NCI-H2029 (cell line): ENCODE data around the gene ALG14.
"Not testable (repeated sequence)": the region's sequence is repeated elsewhere in the genome, so short reads cannot be mapped to it uniquely, and the experiment has no call there.

Experiments used
- DNase-seq: peaks from one replicate; lab custom pipeline; 2025; lab: John Stamatoyannopoulos, UW

Gene ALG14, protein sequence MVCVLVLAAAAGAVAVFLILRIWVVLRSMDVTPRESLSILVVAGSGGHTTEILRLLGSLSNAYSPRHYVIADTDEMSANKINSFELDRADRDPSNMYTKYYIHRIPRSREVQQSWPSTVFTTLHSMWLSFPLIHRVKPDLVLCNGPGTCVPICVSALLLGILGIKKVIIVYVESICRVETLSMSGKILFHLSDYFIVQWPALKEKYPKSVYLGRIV

DNA sequence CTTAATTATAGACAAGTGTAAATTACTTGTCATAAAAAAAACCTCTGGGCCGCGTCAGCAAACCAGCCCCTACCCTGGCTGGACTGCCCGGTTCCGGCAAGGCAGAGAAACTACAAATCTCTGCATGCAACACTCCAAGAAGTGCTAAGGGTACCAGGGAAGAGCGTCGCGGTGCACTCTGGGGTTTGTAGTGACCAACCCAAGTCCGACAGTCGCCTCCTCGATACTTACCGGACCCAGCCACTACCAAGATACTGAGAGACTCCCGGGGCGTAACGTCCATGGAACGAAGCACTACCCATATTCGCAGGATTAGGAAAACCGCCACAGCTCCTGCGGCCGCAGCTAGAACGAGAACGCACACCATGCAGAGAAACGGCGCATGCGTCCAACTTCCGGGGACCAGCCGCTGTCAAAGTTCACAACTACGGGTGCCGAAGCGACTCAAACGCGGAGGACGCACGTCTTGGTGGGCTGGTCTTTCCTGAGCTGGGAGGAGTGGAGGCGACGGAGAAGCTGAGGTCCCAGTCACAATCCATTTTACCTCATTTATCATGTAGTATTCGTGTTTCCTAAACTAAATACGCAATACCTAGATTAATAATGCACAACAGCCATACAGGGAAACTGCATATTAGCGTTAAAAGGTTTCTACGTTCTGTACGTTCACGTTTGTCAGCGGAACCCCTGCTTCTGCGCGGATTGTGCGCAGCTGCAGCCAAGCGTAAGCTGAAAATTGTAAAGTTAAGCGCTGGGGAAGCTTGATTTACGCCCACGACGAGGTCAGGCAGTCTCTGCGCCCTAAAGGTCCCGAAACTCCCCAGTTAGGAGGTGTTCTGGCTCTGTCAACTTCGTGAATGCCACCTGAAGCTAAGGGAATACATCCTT lies at the start of gene ALG14:
Gene ALG14, minus strand, starts transcription at position 420 of the 888 bp plus-strand sequence. Its CDS starts 53 bp downstream, at position 367.
- peak; percentile 94 for DNase-seq

DNA sequence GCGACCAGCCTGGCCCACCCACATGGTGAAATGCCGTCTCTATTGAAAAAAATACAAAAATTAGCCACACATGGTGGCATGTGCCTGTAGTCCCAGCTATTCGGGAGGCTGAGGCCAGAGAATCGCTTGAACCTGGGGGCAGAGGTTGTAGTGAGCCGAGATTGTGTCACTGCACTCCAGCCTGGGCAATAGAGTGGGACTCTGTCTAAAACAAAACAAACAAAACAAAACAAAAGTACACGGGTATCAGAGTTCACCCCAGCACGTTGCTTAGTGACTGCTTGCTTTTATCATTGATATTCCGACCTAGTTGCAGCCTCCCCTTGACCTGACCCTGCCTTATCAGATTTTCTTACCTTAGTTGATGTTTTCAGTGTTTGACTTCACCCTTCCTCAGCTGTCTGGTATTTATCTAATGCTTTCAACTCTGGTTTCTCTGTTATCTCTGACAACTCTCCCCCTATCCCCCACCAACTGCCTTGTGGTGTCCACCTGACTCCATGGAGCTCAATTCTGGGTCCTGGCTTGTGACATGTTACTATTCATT lies 49.5 kb upstream of the ALG14 start:
- DNase-seq, result no peak

DNA sequence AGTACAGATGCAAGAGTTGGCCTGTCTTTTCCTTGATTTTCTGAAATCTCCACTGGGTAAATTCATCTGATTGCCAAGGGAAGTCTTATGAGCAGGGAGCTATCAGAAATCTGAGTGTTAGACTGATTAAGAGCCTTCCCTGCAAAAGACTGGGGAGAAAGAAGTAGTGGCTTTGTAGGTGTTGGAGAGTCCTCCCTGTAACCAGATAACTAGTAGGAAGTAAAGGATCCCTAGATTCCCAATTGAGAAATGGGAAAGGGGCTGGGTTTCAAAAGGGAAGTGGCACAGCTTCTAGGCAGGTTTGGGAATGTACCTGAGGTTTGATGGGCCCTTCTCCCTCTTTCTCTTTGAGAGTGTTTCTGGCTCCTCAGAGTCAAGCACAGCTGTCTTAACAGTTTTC lies 46.5 kb upstream of the ALG14 start:
- DNase-seq, result no peak

DNA sequence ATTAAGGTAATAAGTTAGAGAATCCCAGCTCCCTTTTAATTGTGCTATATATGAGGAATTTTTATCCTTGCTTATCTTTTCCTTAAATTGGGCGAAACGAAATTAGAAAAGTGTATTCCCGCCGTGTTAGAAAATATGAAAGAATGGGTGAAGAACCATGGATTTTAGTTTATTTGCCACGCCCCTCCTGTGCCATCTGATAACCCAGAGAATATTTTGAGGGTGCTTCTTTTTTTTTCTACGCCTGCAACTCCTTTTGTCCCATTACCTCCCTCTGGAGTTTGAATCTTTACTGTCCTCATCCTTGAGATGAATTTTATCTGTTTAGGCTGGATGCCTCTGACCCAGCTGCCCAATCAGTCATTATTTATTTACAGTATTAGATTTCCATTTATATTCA lies 46.0 kb upstream of the ALG14 start:
- no peak for DNase-seq

DNA sequence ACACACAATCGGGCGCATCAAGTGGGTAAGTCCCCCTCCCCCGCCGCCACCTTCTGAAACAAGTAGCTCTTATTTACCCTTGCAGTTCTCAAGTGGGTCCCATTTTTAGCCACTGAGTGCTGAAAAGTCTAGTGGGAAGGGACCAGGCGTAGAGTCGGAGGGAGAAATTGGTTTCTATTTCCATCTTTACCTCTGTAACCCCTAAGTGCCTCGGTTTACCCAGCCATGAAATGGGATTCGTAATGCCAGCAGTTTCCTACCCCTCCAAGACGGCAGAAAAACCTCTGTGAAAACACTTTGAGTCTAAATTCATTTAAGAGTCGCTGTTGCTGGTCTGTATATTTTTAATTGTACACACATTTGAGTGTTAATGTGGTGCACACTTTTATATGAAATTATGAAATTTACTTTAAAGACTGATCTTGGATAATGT lies 45.3 kb upstream of the ALG14 start:
- DNase-seq, result no peak

DNA sequence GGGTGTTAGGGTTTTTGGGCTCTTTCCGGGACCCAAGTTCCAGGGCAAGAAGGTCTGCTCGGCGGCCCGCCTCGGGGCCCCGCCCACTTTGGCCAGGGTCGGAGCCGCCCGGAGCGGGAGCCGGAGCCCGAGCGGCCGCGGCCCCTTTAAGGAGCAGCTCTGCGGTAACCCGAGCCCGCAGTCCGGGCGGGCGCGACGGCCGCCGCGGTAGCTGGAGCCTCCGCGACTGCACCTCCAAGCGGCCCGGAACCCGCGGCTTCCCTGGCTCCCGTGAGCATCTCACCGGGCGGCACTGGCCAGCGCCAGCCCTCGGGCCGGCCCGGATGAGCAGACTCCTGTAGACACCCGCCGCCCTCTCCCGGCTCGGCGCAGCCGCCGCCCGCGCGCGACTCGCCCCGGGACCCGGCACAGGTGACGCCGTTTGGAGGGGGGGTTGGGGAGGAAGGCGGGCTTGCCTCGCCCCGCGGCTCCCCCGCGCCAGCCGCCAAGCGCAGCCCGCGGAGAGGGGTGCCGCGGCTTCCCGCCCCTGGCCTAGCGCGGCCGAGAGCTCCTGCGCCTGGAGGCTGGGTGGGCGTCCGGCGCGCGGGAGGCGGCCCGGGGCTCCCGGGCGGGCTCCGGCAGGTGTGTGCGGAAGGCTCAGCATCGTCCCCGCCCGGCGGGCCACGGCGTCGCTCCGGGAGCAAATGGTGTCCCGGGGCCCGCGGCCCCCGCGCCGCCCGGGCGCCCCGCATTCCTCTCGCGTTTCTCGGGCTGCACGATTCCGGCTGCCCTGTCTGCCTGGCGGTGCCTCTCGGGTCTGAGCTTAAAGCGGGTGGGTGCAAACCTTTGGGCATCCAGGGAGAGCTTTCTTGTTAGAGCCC lies 44.7 kb upstream of the ALG14 start, which contains the start of gene TLCD4:
Gene TLCD4, plus strand, starts transcription at position 149 of the 860 bp plus-strand sequence. CDS start 26,547 bp downstream, outside the sequence.
- DNase-seq, result peak; percentile 39

DNA sequence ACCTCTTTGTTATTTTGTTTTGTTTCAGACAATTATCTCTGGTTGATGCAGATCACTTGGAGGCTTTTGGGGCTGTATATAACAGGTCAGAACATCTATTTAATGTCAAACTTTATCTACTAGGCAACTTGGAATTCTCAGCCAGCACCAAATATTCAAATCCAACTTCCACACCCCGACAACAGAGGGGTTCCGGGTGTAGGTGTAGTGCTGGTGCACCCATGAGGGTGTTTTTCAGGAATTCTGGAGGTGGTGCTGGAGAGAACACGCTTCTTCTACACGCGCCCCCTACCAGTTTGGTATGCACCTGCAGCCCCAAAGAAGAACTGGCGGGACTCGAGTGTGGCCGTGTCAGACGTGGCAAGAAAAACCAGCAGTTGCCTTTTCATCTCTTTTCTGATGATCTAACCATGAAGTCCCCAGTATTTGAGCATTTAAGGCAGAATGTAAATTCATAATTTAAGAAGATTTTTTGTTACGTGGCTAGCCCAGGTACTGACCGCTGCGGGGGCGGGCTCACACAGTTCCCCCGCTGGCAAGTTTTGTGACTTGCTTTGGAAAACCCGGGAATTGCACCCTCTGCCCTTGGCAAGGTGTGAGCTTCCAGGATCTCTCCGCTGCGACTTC lies 43.9 kb upstream of the ALG14 start:
- DNase-seq, result peak; percentile 72

DNA sequence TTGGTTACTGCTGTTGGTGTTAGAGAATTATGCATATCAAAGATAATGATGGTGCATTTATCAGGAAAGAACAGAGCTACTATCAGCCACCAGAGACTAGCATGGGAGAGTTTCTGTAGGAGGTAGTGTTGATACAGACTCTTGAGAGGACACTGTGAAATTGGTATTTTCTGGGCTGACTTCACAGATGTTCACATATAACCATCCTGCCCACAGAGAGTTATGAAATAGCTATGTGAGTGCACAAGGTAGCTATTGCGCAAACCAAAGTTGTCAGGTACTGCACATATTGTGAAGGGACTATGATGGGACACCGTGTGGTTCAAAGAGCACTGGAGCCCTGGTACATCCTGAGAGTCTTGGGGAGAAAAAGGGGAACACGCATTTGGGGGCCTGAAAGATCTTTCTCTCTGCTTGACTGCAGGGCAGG lies 43.0 kb upstream of the ALG14 start:
- no peak for DNase-seq

DNA sequence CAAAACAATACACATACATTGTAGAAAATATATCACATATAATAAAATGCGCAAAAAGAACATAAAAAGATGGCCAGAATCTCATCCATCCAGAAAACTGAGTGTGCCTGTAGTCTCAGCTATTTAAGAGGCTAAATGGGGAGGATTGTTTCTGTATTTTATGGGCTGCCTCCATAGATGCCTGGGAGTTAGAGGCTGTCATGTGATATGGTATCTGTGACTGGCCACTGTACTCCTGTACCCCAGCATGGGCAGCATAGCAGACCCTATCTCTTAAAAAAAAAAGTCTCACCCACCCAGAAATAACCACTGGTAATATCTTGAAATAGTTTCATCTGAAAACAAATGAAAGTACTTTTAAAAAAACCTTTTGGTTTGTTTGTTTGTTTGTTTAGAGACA lies 40.9 kb upstream of the ALG14 start:
- DNase-seq, result no peak

DNA sequence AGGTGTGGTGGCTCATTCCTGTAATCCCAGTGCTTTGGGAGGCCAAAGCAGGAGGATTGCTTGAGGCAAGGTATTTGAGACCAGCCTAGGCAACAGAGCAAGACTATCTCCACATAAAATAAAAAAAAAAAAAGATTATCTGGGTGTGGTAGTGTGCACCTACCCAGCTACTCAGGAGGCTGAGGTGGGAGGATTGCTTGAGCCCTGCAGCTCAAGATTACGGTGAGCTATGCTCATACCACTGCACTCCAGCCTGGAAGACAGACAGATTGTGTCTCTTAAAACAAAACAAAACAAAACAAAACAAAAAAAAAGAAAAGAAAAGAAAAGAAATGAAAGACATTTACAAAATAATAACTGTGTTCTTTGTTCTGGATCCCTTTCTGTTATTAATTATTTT lies 38.3 kb upstream of the ALG14 start:
- DNase-seq, result no peak

DNA sequence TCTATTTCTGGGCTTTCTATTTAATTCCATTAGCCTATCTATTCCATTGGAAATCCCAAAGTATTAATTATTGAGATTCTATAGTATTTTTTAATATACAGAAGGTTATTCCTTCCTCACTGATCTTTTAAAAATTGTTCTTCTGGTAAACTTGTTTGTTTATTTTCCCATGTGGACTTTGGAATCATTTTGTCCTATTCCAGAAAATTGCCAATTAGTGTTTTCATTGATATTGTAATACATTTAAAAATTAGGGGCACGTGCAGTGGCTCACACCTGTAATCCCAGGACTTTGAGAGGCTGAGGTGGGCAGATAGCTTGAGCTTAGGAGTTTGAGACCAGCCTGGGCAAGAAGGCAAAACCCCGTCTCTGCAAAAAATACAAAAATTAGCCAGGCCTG lies 36.0 kb upstream of the ALG14 start:
- DNase-seq, result no peak

DNA sequence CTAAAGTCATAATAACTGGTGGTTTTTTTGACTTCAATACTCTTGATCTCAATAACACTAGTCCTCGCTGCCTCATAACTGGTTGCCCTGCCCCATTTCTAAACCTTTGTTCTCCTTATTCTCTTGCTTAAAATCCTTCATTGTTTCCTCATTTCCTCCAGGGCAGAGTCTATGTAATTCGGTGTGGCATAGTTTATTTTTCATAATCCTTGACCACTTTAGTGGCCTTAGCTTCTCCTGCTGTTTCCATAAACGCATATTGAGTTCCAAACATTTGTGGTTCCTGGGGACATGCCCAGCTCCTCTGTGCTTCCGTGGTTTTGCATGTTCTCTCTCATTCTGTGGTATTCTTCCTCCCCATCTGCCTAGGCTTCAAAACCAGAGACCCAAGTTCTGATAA lies 25.4 kb upstream of the ALG14 start:
- no peak for DNase-seq

DNA sequence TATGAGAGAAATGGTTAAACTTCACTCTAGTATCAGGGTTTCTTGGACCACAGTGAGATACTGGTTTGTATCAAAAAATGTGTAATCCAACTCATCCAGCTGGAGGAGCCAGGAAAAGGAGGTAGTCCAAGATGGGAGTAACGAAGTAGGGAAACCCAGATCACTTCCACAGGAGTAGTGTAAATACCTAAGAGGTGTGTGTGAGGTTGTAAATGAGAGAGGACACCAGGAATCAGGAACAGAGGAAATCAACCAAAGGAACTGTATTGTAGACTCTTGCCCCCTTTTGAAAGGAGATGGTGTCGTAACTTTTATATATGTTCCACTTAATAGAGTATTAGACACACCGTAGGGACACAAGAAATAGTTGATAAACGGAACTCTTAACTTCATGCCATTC lies 24.7 kb upstream of the ALG14 start:
- no peak for DNase-seq

DNA sequence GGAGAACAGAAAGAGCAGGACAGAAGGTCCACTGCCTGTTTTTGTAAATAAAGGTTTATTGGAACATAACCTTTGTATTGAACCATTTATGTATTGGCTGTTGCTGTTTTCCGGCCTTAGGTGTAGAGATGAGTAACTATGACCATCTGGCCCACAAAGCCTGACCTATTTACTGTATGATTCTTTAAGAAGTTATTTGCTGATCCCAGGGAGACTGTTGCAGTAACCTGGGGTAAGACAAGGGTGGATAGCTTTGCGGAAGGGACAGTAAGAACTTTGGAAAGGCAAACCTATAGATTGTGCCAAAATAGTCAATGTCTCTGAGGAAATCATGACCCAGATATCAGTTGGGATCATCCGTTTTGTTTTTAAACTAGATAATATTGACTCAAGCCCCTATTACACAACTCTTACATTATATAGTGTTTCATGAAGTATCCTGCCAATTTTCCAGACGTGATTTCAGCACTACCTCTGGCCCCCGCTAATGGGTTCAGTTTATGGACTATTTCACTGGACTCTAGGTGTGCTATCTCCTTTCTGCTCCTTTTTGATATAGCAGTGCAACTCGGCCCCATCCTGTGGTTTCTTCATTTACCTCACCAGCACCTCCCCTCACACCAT lies 23.6 kb upstream of the ALG14 start:
- DNase-seq, result no peak

DNA sequence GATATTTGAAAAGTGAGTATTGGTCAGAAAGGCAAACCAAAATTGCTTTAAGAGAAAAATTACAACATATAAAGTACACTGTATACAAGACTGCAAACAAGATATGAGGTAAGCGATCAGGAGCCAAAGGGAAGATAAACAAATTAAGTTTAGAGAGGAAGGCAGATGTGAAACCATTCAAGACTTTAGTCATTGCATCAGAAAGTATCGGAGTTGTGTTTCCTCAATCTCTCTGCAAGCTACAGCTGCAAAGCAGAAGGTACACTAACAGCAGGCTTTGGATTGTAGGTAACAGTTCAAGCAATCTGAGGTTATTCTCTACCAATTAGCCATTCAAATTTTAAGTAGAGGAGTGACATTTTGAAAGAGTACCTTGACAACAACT lies 23.1 kb upstream of the ALG14 start:
- DNase-seq, result no peak

DNA sequence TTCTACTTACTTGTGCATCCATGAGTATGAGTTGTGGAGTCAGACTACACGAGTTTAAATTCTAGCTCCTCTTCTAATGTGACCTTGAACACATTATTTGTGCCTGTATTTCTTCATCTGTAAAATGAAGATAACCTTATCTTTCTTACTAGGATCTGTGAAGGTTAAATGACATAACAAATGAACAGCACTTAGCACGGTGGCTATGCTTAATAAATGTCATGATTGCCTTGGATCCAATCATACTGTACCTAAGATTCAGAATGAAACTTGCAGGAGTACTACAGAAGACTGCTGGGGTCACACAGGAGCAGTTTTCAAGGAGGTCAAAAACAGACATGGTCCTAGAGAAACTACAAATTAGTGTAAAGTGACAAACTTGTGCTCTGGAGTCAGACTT lies 22.2 kb upstream of the ALG14 start:
- no peak for DNase-seq

DNA sequence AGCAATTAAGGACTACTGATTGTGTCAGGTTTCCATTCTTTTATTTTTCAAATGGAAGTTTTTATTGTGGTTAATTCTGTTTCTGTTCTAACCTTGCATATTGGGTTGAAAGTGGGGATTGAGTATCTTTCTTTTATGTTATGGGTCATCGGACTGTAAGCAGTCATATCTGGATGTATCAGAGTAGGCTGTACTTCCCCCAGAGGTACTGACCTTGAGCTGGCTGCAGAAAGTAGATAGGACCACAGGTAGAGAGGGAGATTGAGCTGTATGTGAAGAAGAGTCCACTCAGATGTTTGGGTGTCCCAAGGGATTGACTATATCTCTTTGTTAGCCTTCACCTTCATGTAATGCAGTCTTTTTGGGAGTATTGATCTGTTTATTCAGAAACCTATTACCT lies 20.5 kb upstream of the ALG14 start:
- no peak for DNase-seq

DNA sequence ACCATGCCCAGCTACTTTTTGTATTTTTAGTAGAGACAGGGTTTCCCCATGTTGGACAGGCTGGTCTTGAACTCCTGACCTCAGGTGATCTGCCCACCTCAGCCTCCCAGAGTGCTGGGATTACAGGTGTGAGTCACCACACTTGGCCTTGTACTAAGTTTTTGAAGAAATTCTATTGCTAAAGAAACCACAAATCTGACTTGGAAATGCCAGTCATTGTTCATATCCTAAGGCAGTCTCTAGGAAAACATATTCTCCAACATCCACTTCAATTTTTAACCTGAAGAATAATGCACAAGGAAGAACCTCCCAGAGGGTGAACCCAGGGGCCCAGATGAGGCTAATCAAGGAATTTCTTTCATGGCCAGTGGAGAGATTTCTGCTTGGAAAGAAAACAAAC lies 20.1 kb upstream of the ALG14 start:
- DNase-seq, result not testable (repeated sequence)

DNA sequence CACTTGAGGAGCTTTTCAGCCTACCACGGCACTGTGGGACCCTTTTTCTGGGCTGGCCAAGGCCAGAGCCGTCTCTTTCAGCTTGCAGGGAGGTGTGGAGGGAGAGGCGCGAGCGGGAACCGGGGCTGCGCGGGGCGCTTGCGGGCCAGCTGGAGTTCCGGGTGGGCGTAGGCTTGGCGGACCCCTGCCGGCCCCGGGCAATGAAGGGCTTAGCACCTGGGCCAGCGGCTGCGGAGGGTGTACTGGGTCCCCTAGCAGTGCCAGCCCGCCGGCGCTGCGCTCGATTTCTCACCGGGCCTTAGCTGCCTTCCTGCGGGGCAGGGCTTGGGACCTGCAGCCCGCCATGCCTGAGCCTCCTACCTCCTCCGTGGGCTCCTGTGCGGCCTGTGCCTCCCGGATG lies 18.5 kb upstream of the ALG14 start:
- not testable (repeated sequence) for DNase-seq

DNA sequence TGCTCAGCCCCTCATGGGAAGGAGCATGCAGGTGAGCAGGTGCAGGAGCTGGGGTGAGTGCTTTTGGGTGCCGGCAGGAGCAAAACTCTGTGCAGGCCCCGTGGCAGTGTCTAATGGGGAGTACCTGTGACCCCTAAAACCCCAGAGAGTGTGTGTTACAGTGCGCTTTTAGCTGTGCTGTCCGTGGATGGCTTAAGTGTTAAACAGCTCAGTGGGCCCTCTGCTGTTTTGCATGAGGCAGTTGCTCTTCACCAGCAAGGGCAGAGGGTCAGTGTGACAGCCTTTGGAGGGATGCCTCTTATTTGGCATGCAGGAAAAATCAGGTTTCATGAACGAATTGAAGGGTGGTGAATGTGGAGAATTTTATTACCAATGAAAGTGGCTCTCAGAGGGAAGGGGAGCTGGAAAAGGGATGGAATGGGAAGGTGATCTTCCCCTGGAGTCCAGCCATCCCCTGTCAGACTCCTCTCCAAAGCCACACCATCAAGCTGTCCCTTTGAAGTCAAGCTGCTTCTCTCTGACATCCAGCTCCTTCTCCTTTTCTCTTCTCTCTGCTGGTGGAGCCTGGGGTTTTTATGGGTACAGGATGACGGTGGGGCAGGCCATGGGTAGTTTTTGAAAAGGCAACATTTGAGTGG lies 17.0 kb upstream of the ALG14 start:
- DNase-seq, result no peak

DNA sequence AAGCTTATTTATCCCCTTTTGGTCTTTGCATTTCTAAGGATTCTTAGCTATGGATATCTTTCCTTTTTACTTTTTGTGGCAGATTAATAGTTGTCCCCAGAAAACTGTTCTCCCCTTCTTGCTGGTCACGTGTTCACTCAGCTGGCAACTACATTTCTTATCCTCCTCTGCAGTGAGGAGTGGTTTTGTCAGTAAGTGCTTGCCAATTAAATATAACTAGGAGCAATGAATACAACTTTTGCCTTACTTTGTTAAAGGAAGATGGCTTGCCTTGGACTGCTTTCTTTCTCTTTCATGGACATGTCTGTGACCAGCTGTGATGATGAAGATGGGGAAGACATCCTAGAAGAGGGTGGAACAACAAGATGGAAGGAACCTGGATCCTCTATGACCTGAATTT lies 15.6 kb upstream of the ALG14 start:
- no peak for DNase-seq
